Smooth muscle cell (in vitro differentiated cells): Measurements from ENCODE around the gene CELF3. TPM values are rescaled to one million over a fixed set of nuclear protein-coding genes. Genes with fewer than 3 reads are reported as not detected.

Experiments used
- DNase-seq: peaks from one replicate; lab custom pipeline; 2025; ENCODE audit not compliant: unreplicated experiment; lab: John Stamatoyannopoulos, UW
- H2AFZ ChIP-seq: fragments of 200-600 bp; sonication (generic); 2 replicates; pipeline ENCODE4 v1.6.0; 2016; ENCODE audit warnings: antibody characterized with exemption, low read depth, mild to moderate bottlenecking
- H3F3A ChIP-seq: fragments of 200-600 bp; sonication (generic); 2 replicates; pipeline ENCODE4 v1.6.0; 2017; ENCODE audit warnings: antibody characterized with exemption, low read depth
- H3K27ac ChIP-seq: fragments of 200-600 bp; sonication (generic); 2 replicates; pipeline ENCODE4 v1.5.1; 2016; ENCODE audit warnings: low read depth, mild to moderate bottlenecking
- H3K27me3 ChIP-seq: fragments of 200-600 bp; sonication (generic); 2 replicates; pipeline ENCODE4 v1.6.1; 2016; ENCODE audit warnings: low read depth, mild to moderate bottlenecking
- H3K36me3 ChIP-seq: fragments of 200-600 bp; sonication (generic); 2 replicates; pipeline ENCODE4 v1.5.1; 2016; ENCODE audit warnings: low read depth
- H3K4me1 ChIP-seq: fragments of 200-600 bp; sonication (generic); 2 replicates; pipeline ENCODE4 v1.5.1; 2016; ENCODE audit warnings: low read depth
- H3K4me2 ChIP-seq: fragments of 200-600 bp; sonication (generic); 2 replicates; pipeline ENCODE4 v1.6.0; 2016; ENCODE audit warnings: mild to moderate bottlenecking
- H3K4me3 ChIP-seq: fragments of 200-600 bp; sonication (generic); 2 replicates; pipeline ENCODE4 v1.5.1; 2016; ENCODE audit warnings: mild to moderate bottlenecking
- H3K79me2 ChIP-seq: fragments of 200-600 bp; sonication (generic); 2 replicates; pipeline ENCODE4 v1.6.0; 2016; ENCODE audit warnings: low read depth, mild to moderate bottlenecking
- H3K9ac ChIP-seq: fragments of 200-600 bp; sonication (generic); 2 replicates; pipeline ENCODE4 v1.6.0; 2016; ENCODE audit warnings: low read depth
- H3K9me3 ChIP-seq: fragments of 200-600 bp; sonication (generic); replicated peaks from 2 replicates; pipeline ENCODE4 v1.5.1; 2016; ENCODE audit warnings: low read depth
- H4K20me1 ChIP-seq: fragments of 200-600 bp; sonication (generic); 2 replicates; pipeline ENCODE4 v1.6.0; 2016; ENCODE audit warnings: low read depth
- WGBS: methylation state at CpG from one replicate; pipeline ENCODE4 v1.1.7; 2016; ENCODE audit warnings: low lambda C conversion rate; 5-methylcytosine and 5-hydroxymethylcytosine counted together
- polyA plus RNA-seq: library from polyadenylated mRNA; unstranded; fragments of >200 nt; fragmentation: Nextera tagmentation; extraction: Ambion mirVana; gene quantifications from 2 replicates; pipeline ENCODE4 v1.2.1, GENCODE V29; 2016
- total RNA-seq: library from RNA; depleted of rRNA; stranded (reverse); fragments of >200 nt; gene quantifications from 2 replicates; pipeline ENCODE4 v1.2.3, GENCODE V29; 2014
- TF ChIP-seq, protein P1 (sequence below): fragments of 200-600 bp; sonication (generic); IDR thresholded peaks from 2 replicates; pipeline ENCODE4 v1.5.1; 2017; ENCODE audit warnings: borderline replicate concordance, mild to moderate bottlenecking, antibody characterized with exemption; ENCODE audit not compliant: insufficient read depth, poor library complexity, severe bottlenecking

The CELF3 gene
- total and polyA plus RNA-seq, 2 experiments from 2014 or later: not detected

DNA sequence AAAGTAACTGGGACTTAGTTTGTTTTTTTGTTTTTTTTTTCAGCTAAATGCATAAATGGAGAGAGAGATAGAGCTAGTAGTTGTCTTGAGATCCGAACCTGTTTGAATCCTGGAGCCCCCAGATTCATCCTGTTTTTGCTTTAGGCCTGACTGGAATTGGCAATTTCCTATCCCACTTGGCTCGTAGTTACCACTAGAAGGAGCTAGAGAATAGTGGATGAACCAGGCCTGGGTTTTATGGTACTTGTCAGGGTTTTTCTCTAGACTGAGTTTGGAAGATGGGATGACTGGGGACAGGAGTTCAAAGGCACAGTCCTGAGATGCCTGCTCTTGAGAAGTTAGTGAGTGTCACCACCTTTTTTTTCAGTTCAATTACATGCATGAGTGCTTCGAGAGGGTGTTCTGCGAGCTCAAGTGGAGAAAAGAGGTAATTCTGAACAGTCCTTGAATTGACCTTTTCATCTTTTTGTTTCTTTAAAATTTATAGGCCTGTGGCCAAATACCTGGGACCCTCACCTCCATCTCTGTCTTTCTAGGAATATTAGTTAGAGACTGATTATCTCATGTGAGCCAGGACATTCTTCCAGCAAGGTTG is 23.4 kb downstream of the CELF3 start:
- Histone ChIP-seq H3K36me3 (peaks cover 10% of the 10 kb centered on the region), H3K27me3 (no peaks in the 10 kb centered on the region), H3K27ac (no peak overlapping the region), H3K9me3 (no peaks in the 10 kb centered on the region), H3F3A (no peaks in the 10 kb centered on the region), H3K79me2 (no peaks in the 10 kb centered on the region), H2AFZ (no peak overlapping the region), H3K9ac (no peak overlapping the region), H3K4me3 (no peak overlapping the region), H3K4me2 (no peak overlapping the region), H4K20me1 (no peaks in the 10 kb centered on the region), H3K4me1 (no peaks in the 10 kb centered on the region)
- 82% methylated on average over 4 of the region's 4 CpGs for WGBS
- TF ChIP-seq, protein P1, sequence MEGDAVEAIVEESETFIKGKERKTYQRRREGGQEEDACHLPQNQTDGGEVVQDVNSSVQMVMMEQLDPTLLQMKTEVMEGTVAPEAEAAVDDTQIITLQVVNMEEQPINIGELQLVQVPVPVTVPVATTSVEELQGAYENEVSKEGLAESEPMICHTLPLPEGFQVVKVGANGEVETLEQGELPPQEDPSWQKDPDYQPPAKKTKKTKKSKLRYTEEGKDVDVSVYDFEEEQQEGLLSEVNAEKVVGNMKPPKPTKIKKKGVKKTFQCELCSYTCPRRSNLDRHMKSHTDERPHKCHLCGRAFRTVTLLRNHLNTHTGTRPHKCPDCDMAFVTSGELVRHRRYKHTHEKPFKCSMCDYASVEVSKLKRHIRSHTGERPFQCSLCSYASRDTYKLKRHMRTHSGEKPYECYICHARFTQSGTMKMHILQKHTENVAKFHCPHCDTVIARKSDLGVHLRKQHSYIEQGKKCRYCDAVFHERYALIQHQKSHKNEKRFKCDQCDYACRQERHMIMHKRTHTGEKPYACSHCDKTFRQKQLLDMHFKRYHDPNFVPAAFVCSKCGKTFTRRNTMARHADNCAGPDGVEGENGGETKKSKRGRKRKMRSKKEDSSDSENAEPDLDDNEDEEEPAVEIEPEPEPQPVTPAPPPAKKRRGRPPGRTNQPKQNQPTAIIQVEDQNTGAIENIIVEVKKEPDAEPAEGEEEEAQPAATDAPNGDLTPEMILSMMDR: peak; percentile 43
- no peak for DNase-seq

DNA sequence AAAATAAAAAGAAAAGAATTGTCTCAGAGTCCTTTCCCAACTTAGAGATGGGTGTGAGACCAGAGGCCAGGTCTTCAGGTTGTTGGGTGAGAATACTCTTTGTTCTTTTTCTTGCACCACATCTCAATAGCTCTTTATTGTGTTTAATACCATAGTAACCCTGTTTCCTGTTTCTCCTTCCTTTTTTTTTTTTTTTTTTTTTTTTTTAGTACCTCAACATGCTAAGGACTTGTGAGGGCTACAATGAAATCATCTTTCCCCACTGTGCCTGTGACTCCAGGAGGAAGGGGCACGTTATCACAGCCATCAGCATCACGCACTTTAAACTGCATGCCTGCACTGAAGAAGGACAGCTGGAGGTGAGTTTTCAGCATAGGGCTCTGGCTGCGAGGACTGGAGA is 24.4 kb downstream of the CELF3 start:
- H4K20me1 ChIP-seq: no peaks in the 10 kb centered on the region
- peaks cover 10% of the 10 kb centered on the region for H3K36me3 ChIP-seq
- no peak overlapping the region for H3K27ac ChIP-seq
- H3K4me1 ChIP-seq: no peaks in the 10 kb centered on the region
- H3F3A ChIP-seq: no peaks in the 10 kb centered on the region
- H2AFZ ChIP-seq: no peak overlapping the region
- no peak overlapping the region for H3K4me3 ChIP-seq
- TF ChIP-seq, protein P1: no peak
- H3K4me2 ChIP-seq: no peak overlapping the region
- no peaks in the 10 kb centered on the region for H3K79me2 ChIP-seq
- DNase-seq: no peak
- H3K9me3 ChIP-seq: no peaks in the 10 kb centered on the region
- no peak overlapping the region for H3K9ac ChIP-seq
- WGBS: 90% methylated on average over 3 of the region's 3 CpGs
- no peaks in the 10 kb centered on the region for H3K27me3 ChIP-seq

DNA sequence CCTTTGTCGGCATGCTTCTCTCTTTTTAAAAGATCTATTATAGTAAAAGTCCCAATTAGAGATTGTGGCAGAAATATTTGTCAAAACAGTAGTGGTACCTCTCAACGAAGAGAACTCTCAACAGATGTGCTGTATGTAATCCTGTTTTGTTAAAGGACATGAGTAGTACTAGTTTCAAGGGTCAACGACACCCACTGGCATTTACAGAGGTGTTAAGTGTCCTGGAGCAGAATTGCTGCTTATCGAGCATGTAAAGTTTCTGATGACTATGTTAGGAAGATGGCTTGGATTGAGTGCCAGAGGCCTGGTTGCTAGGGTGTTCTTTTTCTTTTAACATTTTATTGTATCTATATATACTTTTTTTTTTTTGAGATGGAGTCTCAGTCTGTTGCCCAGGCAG is 27.1 kb downstream of the CELF3 start:
- Histone ChIP-seq H3F3A (no peaks in the 10 kb centered on the region), H3K9me3 (no peaks in the 10 kb centered on the region), H3K36me3 (peaks cover 6% of the 10 kb centered on the region), H3K4me1 (no peaks in the 10 kb centered on the region), H3K9ac (no peak overlapping the region), H3K27me3 (no peaks in the 10 kb centered on the region), H3K79me2 (no peaks in the 10 kb centered on the region), H3K27ac (no peak overlapping the region), H3K4me3 (no peak overlapping the region), H4K20me1 (no peaks in the 10 kb centered on the region), H2AFZ (no peak overlapping the region), H3K4me2 (no peak overlapping the region)
- TF ChIP-seq, protein P1: no peak
- WGBS: 90% methylated on average over 4 of the region's 4 CpGs
- DNase-seq: no peak

DNA sequence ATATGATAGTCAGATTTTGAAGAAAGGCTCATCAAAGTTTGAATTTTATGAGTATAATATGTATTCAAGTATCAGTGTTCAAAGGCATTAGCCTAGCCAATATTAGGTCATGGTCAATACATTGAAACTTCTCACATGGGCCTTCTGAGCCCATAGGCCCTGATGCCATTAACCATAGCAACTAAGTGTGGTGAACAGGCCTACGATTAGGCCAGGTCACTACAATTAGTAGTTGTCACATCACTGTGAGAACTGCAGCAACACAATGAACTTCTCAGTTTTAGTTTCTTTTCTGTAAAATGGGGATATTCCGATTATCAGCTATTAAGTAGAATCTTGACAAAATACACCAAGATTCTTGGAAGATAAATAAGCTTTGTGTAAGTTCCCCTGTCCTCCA is 30.0 kb downstream of the CELF3 start:
- Histone ChIP-seq H2AFZ (no peak overlapping the region), H3K9ac (no peak overlapping the region), H3K4me1 (no peaks in the 10 kb centered on the region), H3F3A (no peaks in the 10 kb centered on the region), H3K9me3 (no peaks in the 10 kb centered on the region), H4K20me1 (no peaks in the 10 kb centered on the region), H3K4me3 (no peak overlapping the region), H3K79me2 (no peaks in the 10 kb centered on the region), H3K27me3 (no peaks in the 10 kb centered on the region), H3K4me2 (no peak overlapping the region), H3K27ac (no peak overlapping the region), H3K36me3 (peaks cover 4% of the 10 kb centered on the region)
- DNase-seq: no peak
- TF ChIP-seq, protein P1: no peak
- WGBS: 91% methylated on average over 2 of the region's 2 CpGs
